OCI-LY7 (cell line): ENCODE data around the gene MPDZ. TPM values are rescaled to one million over a fixed set of nuclear protein-coding genes. Genes with fewer than 3 reads are reported as not detected.

Experiments
- BruUV-seq: library from RNA; stranded (reverse); fragments of 400-500 nt; replicated peaks from 2 replicates; lab custom pipeline; 2021; lab: Mats Ljungman, UMichigan
- CTCF ChIA-PET: fragments of 300-600 bp; sonication (Branson Sonifier 250); formaldehyde crosslinking; loops from one replicate; lab custom pipeline; 2022; ENCODE audit warnings: antibody characterized with exemption; ENCODE audit not compliant: unreplicated experiment; lab: Charles Lee
- POLR2A ChIA-PET: fragments of 300-600 bp; sonication (Branson Sonifier 250); formaldehyde crosslinking; loops from one replicate; lab custom pipeline; 2022; ENCODE audit warnings: antibody characterized with exemption; lab: Charles Lee
- DNase-seq: peaks from one replicate; pipeline ENCODE4 v3.0.0-alpha.2; 2015; ENCODE audit warnings: low spot score
- H2AFZ ChIP-seq: fragments of 200-600 bp; sonication (generic), shearing (Covaris generic); 2 replicates; pipeline ENCODE4 v1.6.1; 2014; ENCODE audit warnings: mild to moderate bottlenecking, antibody characterized with exemption, low read length, moderate library complexity
- H3K27ac ChIP-seq: fragments of 200-600 bp; sonication (generic); 2 replicates; pipeline ENCODE4 v1.5.1; 2014; ENCODE audit warnings: mixed run types, low read depth, mild to moderate bottlenecking, moderate library complexity, low read length, inconsistent platforms; ENCODE audit not compliant: poor library complexity, severe bottlenecking
- H3K36me3 ChIP-seq: fragments of 200-600 bp; sonication (generic); 2 replicates; pipeline ENCODE4 v1.6.1; 2014; ENCODE audit warnings: mild to moderate bottlenecking, antibody characterized with exemption, low read length, moderate library complexity, mixed read lengths; ENCODE audit not compliant: insufficient read depth
- H3K4me1 ChIP-seq: fragments of 200-600 bp; sonication (generic); 2 replicates; pipeline ENCODE4 v1.5.1; 2014; ENCODE audit warnings: mild to moderate bottlenecking, low read length; ENCODE audit not compliant: insufficient read depth, poor library complexity, severe bottlenecking
- H3K4me2 ChIP-seq: fragments of 200-600 bp; sonication (generic); 2 replicates; pipeline ENCODE4 v1.6.1; 2014; ENCODE audit warnings: mild to moderate bottlenecking, low read length
- H3K4me3 ChIP-seq: fragments of 200-600 bp; sonication (generic); 2 replicates; pipeline ENCODE4 v1.5.1; 2014; ENCODE audit warnings: mild to moderate bottlenecking, low read depth, low read length; ENCODE audit not compliant: poor library complexity, severe bottlenecking
- H3K79me2 ChIP-seq: fragments of 200-600 bp; sonication (generic); 2 replicates; pipeline ENCODE4 v1.6.1; 2016; ENCODE audit warnings: low read depth, mild to moderate bottlenecking, low read length, moderate library complexity, mixed read lengths; ENCODE audit not compliant: insufficient read depth
- H3K9me2 ChIP-seq: fragments of 200-600 bp; sonication (generic); 2 replicates; pipeline ENCODE4 v1.6.1; 2016; ENCODE audit warnings: mild to moderate bottlenecking, low read length, mixed read lengths; ENCODE audit not compliant: insufficient read depth
- H3K9me3 ChIP-seq: fragments of 200-600 bp; sonication (generic); 2 replicates; pipeline ENCODE4 v1.6.1; 2014; ENCODE audit warnings: mild to moderate bottlenecking, mixed run types, low read length, mixed read lengths
- H4K20me1 ChIP-seq: fragments of 200-600 bp; sonication (generic); 2 replicates; pipeline ENCODE4 v1.6.1; 2014; ENCODE audit warnings: mild to moderate bottlenecking, antibody characterized with exemption, low read length, moderate library complexity, mixed read lengths; ENCODE audit not compliant: insufficient read depth
- CTCF ChIP-seq: fragments of 200-600 bp; sonication (generic); conservative IDR thresholded peaks from 2 replicates; pipeline ENCODE4 v1.5.1; 2014; ENCODE audit warnings: mild to moderate bottlenecking, antibody characterized with exemption, low read length, moderate library complexity, mixed read lengths
- EZH2phosphoT487 ChIP-seq: fragments of 200-600 bp; sonication (generic); IDR thresholded peaks from 2 replicates; pipeline ENCODE4 v1.6.1; 2018; ENCODE audit warnings: low read depth, borderline replicate concordance, mild to moderate bottlenecking, mixed run types, antibody characterized with exemption, low read length, moderate library complexity, mixed read lengths
- intact Hi-C: fragments of 100-400 bp; cut with micrococcal nuclease; formaldehyde crosslinking; loops from one replicate; pipeline ENCODE4 v1.10.0; 2022; ENCODE audit not compliant: unreplicated experiment
- total RNA-seq, 2 experiments: library from RNA; depleted of rRNA in 1 of 2; stranded (reverse); fragments of >200 nt in 1 of 2; shearing (Covaris generic) in 1 of 2; gene quantifications; 2 replicates each; pipeline ENCODE4 v1.2.3, GENCODE V29; 2014 to 2022

Gene MPDZ
- total RNA-seq, 2 experiments from 2014 or later, result not detected

- Histone ChIP-seq H3K4me2 (no peak overlapping the region), H4K20me1 (no peaks in the 10 kb centered on the region), H3K9me2 (no peaks in the 10 kb centered on the region), H3K36me3 (no peaks in the 10 kb centered on the region), H3K4me3 (no peak overlapping the region), H3K79me2 (no peaks in the 10 kb centered on the region), H3K9me3 (no peaks in the 10 kb centered on the region), H3K27ac (no peak overlapping the region), H3K4me1 (no peaks in the 10 kb centered on the region), H2AFZ (no peak overlapping the region)
- intact Hi-C loops, result no loop called here
- TF ChIP-seq EZH2phosphoT487 (no peak), CTCF (no peak)
- no peak for DNase-seq
- ChIA-PET POLR2A (interaction anchor here (0.8 kb wide), 1 partner anchor 15 kb away, joined by 4 read pairs; no protein-coding TSS in a partner anchor), CTCF (no interaction called here)
- no TSS peak for BruUV-seq
Observed at GRCh38 chr9:13213998-13214397, 65.5 kb downstream of the MPDZ start.

GRCh38 chr9:13213337-13213736 is 66.2 kb downstream of the MPDZ start:
- H3K9me2 ChIP-seq, result no peaks in the 10 kb centered on the region
- no peak for DNase-seq
- no peaks in the 10 kb centered on the region for H3K9me3 ChIP-seq
- ChIA-PET CTCF (no interaction called here), POLR2A (no interaction called here)
- no peak overlapping the region for H3K4me3 ChIP-seq
- no peak overlapping the region for H2AFZ ChIP-seq
- no peak for TF ChIP-seq EZH2phosphoT487
- peak; percentile 65 for TF ChIP-seq CTCF
- H3K4me2 ChIP-seq, result no peak overlapping the region
- no peaks in the 10 kb centered on the region for H3K4me1 ChIP-seq
- intact Hi-C loops, result no loop called here
- no peak overlapping the region for H3K27ac ChIP-seq
- no TSS peak for BruUV-seq
- H3K79me2 ChIP-seq, result no peaks in the 10 kb centered on the region
- no peaks in the 10 kb centered on the region for H3K36me3 ChIP-seq
- H4K20me1 ChIP-seq, result no peaks in the 10 kb centered on the region

DNA sequence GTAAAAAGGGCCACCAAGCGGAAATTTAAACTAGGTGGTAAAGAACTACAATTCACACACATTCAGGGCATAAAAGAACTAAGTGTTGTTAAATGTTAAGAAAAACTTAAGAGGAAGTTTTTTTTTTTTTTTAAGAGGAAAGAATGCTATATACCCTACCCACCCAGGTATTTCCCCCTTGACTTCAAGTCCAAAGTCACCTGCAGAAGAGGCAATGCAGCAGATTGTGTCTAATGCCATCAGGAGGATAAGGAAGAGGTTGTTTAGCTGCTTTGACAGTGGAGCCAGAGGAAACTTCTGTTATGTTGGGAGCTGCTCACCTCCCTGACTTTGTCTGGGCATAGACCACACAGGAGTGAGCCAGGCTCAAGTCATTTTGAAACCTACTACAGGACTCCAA is 69.2 kb downstream of the MPDZ start:
- no peaks in the 10 kb centered on the region for H3K9me3 ChIP-seq
- H3K79me2 ChIP-seq, result no peaks in the 10 kb centered on the region
- BruUV-seq, result no TSS peak
- intact Hi-C loops, result no loop called here
- no peaks in the 10 kb centered on the region for H3K4me1 ChIP-seq
- ChIA-PET POLR2A (no interaction called here), CTCF (no interaction called here)
- no peak for DNase-seq
- no peak overlapping the region for H3K4me3 ChIP-seq
- H2AFZ ChIP-seq, result no peak overlapping the region
- no peaks in the 10 kb centered on the region for H3K9me2 ChIP-seq
- no peaks in the 10 kb centered on the region for H3K36me3 ChIP-seq
- TF ChIP-seq EZH2phosphoT487, result no peak
- TF ChIP-seq CTCF, result no peak
- H4K20me1 ChIP-seq, result no peaks in the 10 kb centered on the region
- H3K4me2 ChIP-seq, result no peak overlapping the region
- H3K27ac ChIP-seq, result no peak overlapping the region
